Stimulated activated CD4-positive, alpha-beta T cell treated with anti-CD3 and anti-CD28 coated beads, TNF-alpha, amount 100 ng/mL, for 1 hour (primary cell): ENCODE data around the gene ACBD6.

Experiments
- DNase-seq, 3 donors: peaks; one replicate each; pipeline ENCODE4 v3.0.0-alpha.2; 2020; ENCODE audit warnings: low read depth in 3 of 3, low spot score in 1 of 3

The ACBD6 gene

GRCh38 chr1:180258935-180259334, 243.4 kb downstream of the ACBD6 start:
- no peak for DNase-seq

GRCh38 chr1:180258290-180258689, 244.1 kb downstream of the ACBD6 start:
- DNase-seq, result no peak

- no peak for DNase-seq
Observed at GRCh38 chr1:180257486-180257885, 244.9 kb downstream of the ACBD6 start.

- DNase-seq, result no peak
Observed at GRCh38 chr1:180257028-180257386, 245.4 kb downstream of the ACBD6 start.

GRCh38 chr1:180256341-180257027, 245.9 kb downstream of the ACBD6 start:
- DNase-seq, result no peak

- DNase-seq, result no peak
Observed at GRCh38 chr1:180255536-180256340, 246.6 kb downstream of the ACBD6 start.

GRCh38 chr1:180254854-180255253, 247.5 kb downstream of the ACBD6 start:
- no peak for DNase-seq

- no peak for DNase-seq
Observed at GRCh38 chr1:180254496-180254819, 247.9 kb downstream of the ACBD6 start.

- DNase-seq, result no peak
Observed at GRCh38 chr1:180253585-180254495, 248.5 kb downstream of the ACBD6 start.

GRCh38 chr1:180252638-180253536, 249.5 kb downstream of the ACBD6 start:
- peak in 2 of 3 donors; percentile 28 to 48 for DNase-seq

- DNase-seq, result no peak
Observed at GRCh38 chr1:180251526-180252305, 250.7 kb downstream of the ACBD6 start.

GRCh38 chr1:180250883-180251509, 251.4 kb downstream of the ACBD6 start:
- DNase-seq, result no peak

- DNase-seq, result no peak
Observed at GRCh38 chr1:180250499-180250770, 251.9 kb downstream of the ACBD6 start.

- DNase-seq, result no peak
Observed at GRCh38 chr1:180249725-180250498, 252.5 kb downstream of the ACBD6 start.

GRCh38 chr1:180248731-180249681, 253.4 kb downstream of the ACBD6 start:
- no peak for DNase-seq

- DNase-seq, result no peak
Observed at GRCh38 chr1:180248176-180248575, 254.2 kb downstream of the ACBD6 start.

- DNase-seq, result no peak
Observed at GRCh38 chr1:180247580-180247979, 254.8 kb downstream of the ACBD6 start.

GRCh38 chr1:180247061-180247460, 255.3 kb downstream of the ACBD6 start:
- no peak for DNase-seq
